Prostate gland (tissue), 2 donors: ENCODE results near the gene RIT2. TPM values are rescaled to one million over a fixed set of nuclear protein-coding genes. Genes with fewer than 3 reads are reported as not detected.

Experiments used
- DNase-seq: peaks from one replicate; pipeline ENCODE4 v3.0.0-alpha.2; 2019; ENCODE audit warnings: low spot score
- H3K27ac ChIP-seq, 2 donors: fragments of 200-600 bp; sonication (generic); 2 replicates each; pipeline ENCODE4 v1.5.1; 2017 to 2019
- H3K27me3 ChIP-seq: fragments of 200-600 bp; sonication (generic); replicated peaks from 2 replicates; pipeline ENCODE4 v1.5.1; 2019; ENCODE audit not compliant: insufficient read depth
- H3K36me3 ChIP-seq, 2 donors: fragments of 200-600 bp; sonication (generic); 1 replicate in 1 of 2; 2 replicates in 1 of 2; pipeline versions ENCODE4 v1.5.1 to v1.8.1; 2017 to 2019
- H3K4me1 ChIP-seq: fragments of 200-600 bp; sonication (generic); replicated peaks from 2 replicates; pipeline ENCODE4 v1.5.1; 2019
- H3K4me3 ChIP-seq, 2 donors: fragments of 200-600 bp; sonication (generic); 2 replicates each; pipeline ENCODE4 v1.5.1; 2017 to 2019
- H3K9me3 ChIP-seq: fragments of 200-600 bp; sonication (generic); 2 replicates; pipeline ENCODE4 v1.5.1; 2017
- POLR2A ChIP-seq: fragments of 450-650 bp; IDR thresholded peaks from one replicate; pipeline ENCODE4 v1.6.1; 2016; ENCODE audit warnings: antibody characterized with exemption, mild to moderate bottlenecking
- POLR2AphosphoS5 ChIP-seq: sonication (generic); formaldehyde crosslinking; IDR thresholded peaks from one replicate; pipeline ENCODE4 v1.6.1; 2017; ENCODE audit warnings: antibody characterized with exemption
- WGBS: methylation state at CpG from one replicate; pipeline ENCODE4 v1.1.5; 2018; 5-methylcytosine and 5-hydroxymethylcytosine counted together
- intact Hi-C: fragments of 100-400 bp; cut with DNase I; formaldehyde crosslinking; loops from one replicate; pipeline ENCODE4 v1.14.2; 2022
- total RNA-seq, 2 donors: library from RNA; depleted of rRNA; stranded (reverse); fragments of >200 nt; gene quantifications; one replicate each; pipeline ENCODE4 v1.1.0, GENCODE V29; 2016
- TF ChIP-seq, protein P1 (sequence below), 4 experiments: fragments of 200-600 bp in 2 of 4; fragments of 450-650 bp in 2 of 4; sonication (generic) in 2 of 4; IDR thresholded peaks; 1 replicate in 3 of 4; 2 replicates in 1 of 4; pipeline ENCODE4 v1.5.1; 2016 to 2019; ENCODE audit warnings: antibody characterized with exemption in 4 of 4, mild to moderate bottlenecking in 2 of 4, moderate library complexity in 2 of 4

Gene RIT2
- total RNA-seq, 2 donors from 2014 or later, result not detected

DNA sequence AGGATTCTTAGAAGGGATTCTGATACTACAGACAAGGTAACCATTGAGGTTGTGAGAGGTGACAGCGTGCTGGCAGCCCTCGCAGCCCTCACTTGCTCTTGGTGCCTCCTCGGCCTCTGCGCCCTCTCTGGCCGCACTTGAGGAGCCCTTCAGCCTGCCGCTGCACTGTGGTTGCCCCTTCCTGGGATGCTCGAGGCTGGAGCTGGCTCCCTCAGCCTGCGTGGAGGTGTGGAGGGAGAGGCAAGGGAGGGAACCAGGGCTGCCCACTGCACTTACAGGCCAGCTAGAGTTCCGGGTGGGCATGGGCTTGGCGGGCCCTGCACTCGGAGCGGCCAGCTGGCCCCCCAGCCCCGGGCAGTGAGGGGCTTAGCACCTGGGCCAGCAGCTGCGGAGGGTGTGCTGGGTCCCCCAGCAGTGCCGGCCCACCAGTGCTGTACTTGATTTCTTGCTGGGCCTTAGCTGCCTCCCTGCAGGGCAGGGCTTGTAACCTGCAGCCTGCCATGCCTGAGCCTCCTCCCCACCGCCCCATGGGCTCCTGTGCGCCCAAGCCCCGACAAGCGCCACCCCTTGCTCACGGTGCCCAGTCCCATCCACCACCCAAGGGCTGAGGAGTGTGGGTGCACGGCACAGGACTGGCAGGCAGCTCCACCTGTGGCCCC lies 23.9 kb upstream of the RIT2 start:
- H3K9me3 ChIP-seq, result no peaks in the 10 kb centered on the region
- H3K4me1 ChIP-seq, result no peaks in the 10 kb centered on the region
- WGBS, result 74% methylated on average over 21 of the region's 21 CpGs
- intact Hi-C loops, result no loop called here
- no peaks in the 10 kb centered on the region for H3K36me3 ChIP-seq
- H3K4me3 ChIP-seq, result no peak overlapping the region
- no peak for DNase-seq
- H3K27ac ChIP-seq, result no peak overlapping the region
- TF ChIP-seq, protein P1, sequence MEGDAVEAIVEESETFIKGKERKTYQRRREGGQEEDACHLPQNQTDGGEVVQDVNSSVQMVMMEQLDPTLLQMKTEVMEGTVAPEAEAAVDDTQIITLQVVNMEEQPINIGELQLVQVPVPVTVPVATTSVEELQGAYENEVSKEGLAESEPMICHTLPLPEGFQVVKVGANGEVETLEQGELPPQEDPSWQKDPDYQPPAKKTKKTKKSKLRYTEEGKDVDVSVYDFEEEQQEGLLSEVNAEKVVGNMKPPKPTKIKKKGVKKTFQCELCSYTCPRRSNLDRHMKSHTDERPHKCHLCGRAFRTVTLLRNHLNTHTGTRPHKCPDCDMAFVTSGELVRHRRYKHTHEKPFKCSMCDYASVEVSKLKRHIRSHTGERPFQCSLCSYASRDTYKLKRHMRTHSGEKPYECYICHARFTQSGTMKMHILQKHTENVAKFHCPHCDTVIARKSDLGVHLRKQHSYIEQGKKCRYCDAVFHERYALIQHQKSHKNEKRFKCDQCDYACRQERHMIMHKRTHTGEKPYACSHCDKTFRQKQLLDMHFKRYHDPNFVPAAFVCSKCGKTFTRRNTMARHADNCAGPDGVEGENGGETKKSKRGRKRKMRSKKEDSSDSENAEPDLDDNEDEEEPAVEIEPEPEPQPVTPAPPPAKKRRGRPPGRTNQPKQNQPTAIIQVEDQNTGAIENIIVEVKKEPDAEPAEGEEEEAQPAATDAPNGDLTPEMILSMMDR (IDR thresholded peaks at IDR 0.05), result no peak
- TF ChIP-seq POLR2A (no peak), POLR2AphosphoS5 (no peak)
- no peaks in the 10 kb centered on the region for H3K27me3 ChIP-seq

DNA sequence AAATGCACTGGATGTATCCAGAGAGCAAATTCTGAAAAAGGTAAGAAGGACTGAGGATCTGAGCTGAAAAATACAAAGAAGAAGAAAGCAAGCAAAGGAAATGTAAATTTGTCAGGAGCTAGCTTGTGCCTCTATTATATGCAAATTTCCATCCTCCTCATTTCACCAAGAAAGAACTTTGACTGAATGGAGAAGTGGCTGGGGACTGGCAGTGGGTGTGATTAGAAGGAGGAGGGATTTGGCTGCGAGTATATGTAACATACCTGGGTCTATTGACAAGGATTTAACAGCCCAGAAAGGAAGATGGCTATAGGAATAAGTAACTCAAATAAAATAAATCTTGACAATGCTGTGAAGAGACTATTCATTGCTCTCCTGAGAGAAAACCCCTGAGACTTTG lies 19.4 kb upstream of the RIT2 start:
- 39% methylated on average over 1 of the region's 1 CpG for WGBS
- H3K9me3 ChIP-seq, result no peaks in the 10 kb centered on the region
- intact Hi-C loops, result no loop called here
- no peak overlapping the region for H3K27ac ChIP-seq
- DNase-seq, result no peak
- TF ChIP-seq POLR2AphosphoS5, result no peak
- TF ChIP-seq POLR2A, result no peak
- TF ChIP-seq, protein P1 (IDR thresholded peaks at IDR 0.05), result no peak
- H3K27me3 ChIP-seq, result no peaks in the 10 kb centered on the region
- no peaks in the 10 kb centered on the region for H3K4me1 ChIP-seq
- no peaks in the 10 kb centered on the region for H3K36me3 ChIP-seq
- H3K4me3 ChIP-seq, result no peak overlapping the region

DNA sequence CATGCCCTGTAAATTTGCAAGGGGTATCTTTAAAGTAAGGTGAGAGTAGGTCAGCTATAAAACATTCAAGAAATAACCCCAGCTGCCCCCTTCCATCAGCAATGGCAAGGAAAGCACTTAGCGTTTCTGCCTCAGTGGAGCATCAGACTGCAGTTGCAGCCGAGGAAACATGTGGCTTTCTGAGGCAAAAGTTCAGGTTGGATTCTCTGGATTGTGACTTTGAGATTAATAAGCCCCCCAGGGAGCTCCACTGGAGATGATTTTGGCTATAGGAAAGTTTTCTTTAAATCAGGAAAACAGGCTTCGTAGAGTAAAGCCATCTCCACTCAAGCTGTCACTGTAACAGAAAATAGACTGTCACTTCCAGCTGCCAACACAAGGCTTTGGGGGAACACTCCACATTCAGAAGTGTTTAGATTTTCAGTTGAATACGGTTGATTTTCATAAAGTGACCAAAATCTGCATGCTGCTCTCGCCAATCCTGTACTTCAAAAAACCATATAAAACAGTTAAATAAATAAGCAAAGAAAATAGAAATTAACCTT lies 15.3 kb upstream of the RIT2 start:
- TF ChIP-seq POLR2AphosphoS5, result no peak
- no peak for TF ChIP-seq POLR2A
- TF ChIP-seq, protein P1 (IDR thresholded peaks at IDR 0.05), result no peak
- intact Hi-C loops, result no loop called here
- Histone ChIP-seq H3K27me3 (no peaks in the 10 kb centered on the region), H3K9me3 (no peaks in the 10 kb centered on the region), H3K4me3 (no peak overlapping the region), H3K4me1 (no peaks in the 10 kb centered on the region), H3K27ac (no peak overlapping the region), H3K36me3 (no peaks in the 10 kb centered on the region)
- WGBS, result 53% methylated on average over 5 of the region's 5 CpGs
- DNase-seq, result no peak

DNA sequence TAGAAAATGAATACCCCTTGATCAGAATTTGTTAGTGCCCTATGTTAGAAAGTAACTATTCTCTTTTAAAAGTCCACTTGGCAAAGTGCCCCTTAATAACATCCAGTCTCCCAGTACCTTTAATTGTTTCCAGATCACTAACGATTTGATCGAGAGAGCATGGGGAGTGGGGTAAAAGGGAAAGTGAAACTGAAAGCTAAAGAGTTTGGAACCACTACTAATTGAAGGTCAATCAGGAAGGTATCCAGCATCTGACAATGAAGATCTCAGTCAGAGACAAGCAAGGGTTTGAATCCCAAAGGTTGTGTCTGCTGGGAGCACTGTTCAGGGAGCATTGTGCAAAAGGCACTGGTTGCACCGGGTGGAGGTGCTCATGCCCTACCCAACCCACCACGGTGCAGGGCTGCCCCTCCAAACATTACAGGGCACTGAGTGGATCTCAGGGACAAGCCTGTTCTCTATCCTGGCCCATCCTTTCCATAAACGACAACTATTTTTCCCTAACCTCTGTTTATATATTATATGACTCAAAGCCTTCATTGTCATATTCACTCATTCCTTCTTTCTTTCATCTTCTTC lies 14.6 kb upstream of the RIT2 start:
- no peak overlapping the region for H3K27ac ChIP-seq
- DNase-seq, result no peak
- TF ChIP-seq POLR2AphosphoS5 (no peak), POLR2A (no peak)
- TF ChIP-seq, protein P1 (IDR thresholded peaks at IDR 0.05), result no peak
- no peak overlapping the region for H3K4me3 ChIP-seq
- H3K4me1 ChIP-seq, result no peaks in the 10 kb centered on the region
- no peaks in the 10 kb centered on the region for H3K9me3 ChIP-seq
- WGBS, result 51% methylated on average over 5 of the region's 5 CpGs
- H3K36me3 ChIP-seq, result no peaks in the 10 kb centered on the region
- intact Hi-C loops, result no loop called here
- H3K27me3 ChIP-seq, result no peaks in the 10 kb centered on the region

DNA sequence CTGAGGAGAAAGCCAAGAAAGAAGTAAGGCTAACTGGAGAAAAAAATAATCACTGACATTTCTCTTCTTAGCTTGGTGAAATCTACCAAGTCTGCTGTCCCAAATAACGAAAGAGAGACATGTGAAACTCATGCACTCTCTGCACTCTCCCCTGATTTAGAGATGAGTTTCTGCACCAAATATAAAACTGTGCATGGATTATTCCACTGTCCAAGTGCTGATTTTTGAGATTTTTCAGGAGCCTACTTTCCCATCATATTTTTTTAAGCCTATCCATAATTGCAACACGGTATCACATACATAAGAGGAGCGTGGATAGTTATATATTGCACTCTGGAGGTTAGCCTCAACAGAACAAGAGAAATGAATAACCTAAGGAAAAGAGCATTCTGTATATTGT lies 10.0 kb upstream of the RIT2 start:
- no peaks in the 10 kb centered on the region for H3K9me3 ChIP-seq
- no peaks in the 10 kb centered on the region for H3K27me3 ChIP-seq
- intact Hi-C loops, result no loop called here
- 78% methylated on average over 3 of the region's 3 CpGs for WGBS
- H3K4me1 ChIP-seq, result no peaks in the 10 kb centered on the region
- TF ChIP-seq POLR2AphosphoS5 (no peak), POLR2A (no peak)
- TF ChIP-seq, protein P1 (IDR thresholded peaks at IDR 0.05), result no peak
- no peak overlapping the region for H3K27ac ChIP-seq
- H3K4me3 ChIP-seq, result no peak overlapping the region
- H3K36me3 ChIP-seq, result no peaks in the 10 kb centered on the region
- no peak for DNase-seq
